Panc1 (cell line): ENCODE measurements around the gene CBX2. TPM values are rescaled to one million over a fixed set of nuclear protein-coding genes. Genes with fewer than 3 reads are reported as not detected.

Experiments
- ATAC-seq: fragments of 200-7000 bp; cut with Tn5 transposase; 2 replicates; pipeline ENCODE4 v1.9.1; 2020; ENCODE audit warnings: mild to moderate bottlenecking, moderate library complexity
- BruUV-seq: library from RNA; stranded (reverse); fragments of 400-500 nt; replicated peaks from 2 replicates; lab custom pipeline; 2021; lab: Mats Ljungman, UMichigan
- CTCF ChIA-PET: fragments of 300-600 bp; sonication (Branson Sonifier 250); formaldehyde crosslinking; loops from one replicate; lab custom pipeline; 2022; ENCODE audit warnings: antibody characterized with exemption; lab: Charles Lee
- POLR2A ChIA-PET: fragments of 300-600 bp; sonication (Branson Sonifier 250); formaldehyde crosslinking; loops from one replicate; lab custom pipeline; 2022; ENCODE audit warnings: antibody characterized with exemption; lab: Charles Lee
- DNase-seq: peaks from one replicate; pipeline ENCODE4 v3.0.0-alpha.2; 2010; ENCODE audit warnings: low read depth, low spot score
- H3K27ac ChIP-seq: 2 replicates; pipeline ENCODE4 v1.5.1; 2011; ENCODE audit warnings: mild to moderate bottlenecking, low read length, inconsistent platforms
- H3K27me3 ChIP-seq: fragments of 200-500 bp; sonication (Bioruptor generic); 2 replicates; pipeline ENCODE4 v1.6.0; 2014; ENCODE audit warnings: low read length, inconsistent platforms; ENCODE audit not compliant: control insufficient read depth, insufficient read depth
- H3K36me3 ChIP-seq: fragments of 200-500 bp; sonication (Bioruptor generic); 2 replicates; pipeline ENCODE4 v1.5.1; 2014; ENCODE audit warnings: inconsistent platforms, mild to moderate bottlenecking, low read length, moderate library complexity; ENCODE audit not compliant: control insufficient read depth, insufficient read depth
- H3K4me1 ChIP-seq: 2 replicates; pipeline ENCODE4 v1.5.1; 2011; ENCODE audit warnings: inconsistent platforms, mild to moderate bottlenecking, low read length, moderate library complexity; ENCODE audit not compliant: control insufficient read depth, insufficient read depth
- H3K4me3 ChIP-seq, 2 experiments: 2 replicates each; pipeline ENCODE4 v1.5.1; 2011 to 2012; ENCODE audit warnings: low read depth in 2 of 2, low read length in 2 of 2, mild to moderate bottlenecking in 2 of 2, inconsistent platforms in 1 of 2, moderate library complexity in 1 of 2
- H3K9me3 ChIP-seq: fragments of 200-500 bp; sonication (Bioruptor generic); 2 replicates; pipeline ENCODE4 v1.5.1; 2014; ENCODE audit warnings: low read depth, mild to moderate bottlenecking, inconsistent platforms, low read length, moderate library complexity; ENCODE audit not compliant: control insufficient read depth, insufficient read depth
- POLR2AphosphoS5 ChIP-seq: IDR thresholded peaks from 2 replicates; pipeline ENCODE4 v1.6.1; 2012; ENCODE audit warnings: mild to moderate bottlenecking, low read depth, low read length, moderate library complexity
- SIN3A ChIP-seq: IDR thresholded peaks from 2 replicates; pipeline ENCODE4 v1.6.1; 2012; ENCODE audit warnings: low read depth, mild to moderate bottlenecking, low read length, moderate library complexity, borderline replicate concordance; ENCODE audit not compliant: insufficient read depth
- TCF7L2 ChIP-seq: IDR thresholded peaks from 2 replicates; pipeline ENCODE4 v1.6.1; 2011; ENCODE audit warnings: mild to moderate bottlenecking, low read depth, low read length, inconsistent platforms
- in situ Hi-C: cut with HindIII; loops from 2 replicates; pipeline ENCODE4 v1.10.0; 2016; ENCODE audit warnings: low sequenced_read_pairs, low pct_unique_long_range_greater_than_20kb
- intact Hi-C: fragments of 100-400 bp; cut with micrococcal nuclease; formaldehyde crosslinking; loops from one replicate; pipeline ENCODE4 v1.10.0; 2022; ENCODE audit not compliant: unreplicated experiment
- total RNA-seq: library from RNA; stranded (reverse); gene quantifications from one replicate; pipeline ENCODE4 v1.2.1, GENCODE V29; 2021; ENCODE audit not compliant: unreplicated experiment
- TF ChIP-seq, protein P1 (sequence below), 2 experiments: IDR thresholded peaks; 2 replicates each; pipeline ENCODE4 v1.6.1; 2011 to 2012; ENCODE audit warnings: low read depth in 2 of 2, control low read depth in 1 of 2, low read length in 1 of 2, mild to moderate bottlenecking in 1 of 2, moderate library complexity in 1 of 2; ENCODE audit not compliant: insufficient read depth in 1 of 2
- TF ChIP-seq, protein P2 (sequence below): fragments of 450-650 bp; IDR thresholded peaks from 2 replicates; pipeline ENCODE4 v1.5.1; 2017; ENCODE audit warnings: mild to moderate bottlenecking

Gene CBX2
- total RNA-seq, 1 experiment from 2014 or later, result 9.0 TPM

DNA sequence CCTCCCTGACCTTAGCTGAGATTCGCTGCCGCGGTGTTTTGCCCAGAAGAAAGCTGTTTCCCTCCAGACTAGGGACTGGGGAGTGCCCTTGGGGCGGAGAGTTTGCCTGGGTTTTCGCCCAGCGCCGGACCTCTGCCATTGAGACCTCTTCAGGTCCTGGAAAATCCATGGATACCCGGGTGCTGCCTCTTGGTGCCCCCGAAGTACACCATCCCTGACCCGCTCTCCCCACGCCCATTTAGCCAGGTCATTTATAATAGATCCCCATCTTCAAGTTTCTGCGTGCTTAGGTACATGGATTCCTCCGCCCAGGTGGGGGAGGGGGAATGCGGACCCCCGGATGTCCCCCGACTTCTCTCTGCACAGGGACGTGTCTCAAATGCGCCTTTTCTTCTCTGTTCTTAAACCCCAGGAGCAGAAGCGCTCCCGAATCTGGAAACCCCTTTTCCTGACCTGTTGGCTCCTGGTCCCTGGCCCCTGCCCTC is 34.0 kb downstream of the CBX2 start:
- ChIA-PET CTCF (interaction anchor here (0.6 to 3.3 kb wide), 5 partner anchors 15 to 179 kb away, joined by 3 to 21 read pairs (median 4); partner anchors contain the start of gene CBX8), POLR2A (interaction anchor here (0.5 to 0.8 kb wide), 3 partner anchors 20 to 223 kb away, joined by 3 to 5 read pairs (median 3); partner anchors contain the start of gene CBX4)
- Histone ChIP-seq H3K4me3 (peak overlapping the region; percentile 36 to 46), H3K36me3 (no peaks in the 10 kb centered on the region), H3K4me1 (peaks cover 28% of the 10 kb centered on the region), H3K27ac (peak overlapping the region; percentile 78), H3K27me3 (no peaks in the 10 kb centered on the region), H3K9me3 (no peaks in the 10 kb centered on the region)
- ATAC-seq (no peak), DNase-seq (no peak)
- no peak for TF ChIP-seq SIN3A
- TF ChIP-seq, protein P1, sequence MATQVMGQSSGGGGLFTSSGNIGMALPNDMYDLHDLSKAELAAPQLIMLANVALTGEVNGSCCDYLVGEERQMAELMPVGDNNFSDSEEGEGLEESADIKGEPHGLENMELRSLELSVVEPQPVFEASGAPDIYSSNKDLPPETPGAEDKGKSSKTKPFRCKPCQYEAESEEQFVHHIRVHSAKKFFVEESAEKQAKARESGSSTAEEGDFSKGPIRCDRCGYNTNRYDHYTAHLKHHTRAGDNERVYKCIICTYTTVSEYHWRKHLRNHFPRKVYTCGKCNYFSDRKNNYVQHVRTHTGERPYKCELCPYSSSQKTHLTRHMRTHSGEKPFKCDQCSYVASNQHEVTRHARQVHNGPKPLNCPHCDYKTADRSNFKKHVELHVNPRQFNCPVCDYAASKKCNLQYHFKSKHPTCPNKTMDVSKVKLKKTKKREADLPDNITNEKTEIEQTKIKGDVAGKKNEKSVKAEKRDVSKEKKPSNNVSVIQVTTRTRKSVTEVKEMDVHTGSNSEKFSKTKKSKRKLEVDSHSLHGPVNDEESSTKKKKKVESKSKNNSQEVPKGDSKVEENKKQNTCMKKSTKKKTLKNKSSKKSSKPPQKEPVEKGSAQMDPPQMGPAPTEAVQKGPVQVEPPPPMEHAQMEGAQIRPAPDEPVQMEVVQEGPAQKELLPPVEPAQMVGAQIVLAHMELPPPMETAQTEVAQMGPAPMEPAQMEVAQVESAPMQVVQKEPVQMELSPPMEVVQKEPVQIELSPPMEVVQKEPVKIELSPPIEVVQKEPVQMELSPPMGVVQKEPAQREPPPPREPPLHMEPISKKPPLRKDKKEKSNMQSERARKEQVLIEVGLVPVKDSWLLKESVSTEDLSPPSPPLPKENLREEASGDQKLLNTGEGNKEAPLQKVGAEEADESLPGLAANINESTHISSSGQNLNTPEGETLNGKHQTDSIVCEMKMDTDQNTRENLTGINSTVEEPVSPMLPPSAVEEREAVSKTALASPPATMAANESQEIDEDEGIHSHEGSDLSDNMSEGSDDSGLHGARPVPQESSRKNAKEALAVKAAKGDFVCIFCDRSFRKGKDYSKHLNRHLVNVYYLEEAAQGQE (IDR thresholded peaks at IDR 0.05; ENCODE audit: insufficient read depth in 1 of 2, low read depth in 2 of 2, low read length in 1 of 2), result no peak
- TF ChIP-seq POLR2AphosphoS5, result no peak
- TF ChIP-seq, protein P2, sequence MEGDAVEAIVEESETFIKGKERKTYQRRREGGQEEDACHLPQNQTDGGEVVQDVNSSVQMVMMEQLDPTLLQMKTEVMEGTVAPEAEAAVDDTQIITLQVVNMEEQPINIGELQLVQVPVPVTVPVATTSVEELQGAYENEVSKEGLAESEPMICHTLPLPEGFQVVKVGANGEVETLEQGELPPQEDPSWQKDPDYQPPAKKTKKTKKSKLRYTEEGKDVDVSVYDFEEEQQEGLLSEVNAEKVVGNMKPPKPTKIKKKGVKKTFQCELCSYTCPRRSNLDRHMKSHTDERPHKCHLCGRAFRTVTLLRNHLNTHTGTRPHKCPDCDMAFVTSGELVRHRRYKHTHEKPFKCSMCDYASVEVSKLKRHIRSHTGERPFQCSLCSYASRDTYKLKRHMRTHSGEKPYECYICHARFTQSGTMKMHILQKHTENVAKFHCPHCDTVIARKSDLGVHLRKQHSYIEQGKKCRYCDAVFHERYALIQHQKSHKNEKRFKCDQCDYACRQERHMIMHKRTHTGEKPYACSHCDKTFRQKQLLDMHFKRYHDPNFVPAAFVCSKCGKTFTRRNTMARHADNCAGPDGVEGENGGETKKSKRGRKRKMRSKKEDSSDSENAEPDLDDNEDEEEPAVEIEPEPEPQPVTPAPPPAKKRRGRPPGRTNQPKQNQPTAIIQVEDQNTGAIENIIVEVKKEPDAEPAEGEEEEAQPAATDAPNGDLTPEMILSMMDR, result no peak
- no peak; the same call in 1 of the 2 replicates for TF ChIP-seq TCF7L2
- intact Hi-C loops, result no loop called here
- no TSS peak for BruUV-seq
- in situ Hi-C loops, result no loop called here

DNA sequence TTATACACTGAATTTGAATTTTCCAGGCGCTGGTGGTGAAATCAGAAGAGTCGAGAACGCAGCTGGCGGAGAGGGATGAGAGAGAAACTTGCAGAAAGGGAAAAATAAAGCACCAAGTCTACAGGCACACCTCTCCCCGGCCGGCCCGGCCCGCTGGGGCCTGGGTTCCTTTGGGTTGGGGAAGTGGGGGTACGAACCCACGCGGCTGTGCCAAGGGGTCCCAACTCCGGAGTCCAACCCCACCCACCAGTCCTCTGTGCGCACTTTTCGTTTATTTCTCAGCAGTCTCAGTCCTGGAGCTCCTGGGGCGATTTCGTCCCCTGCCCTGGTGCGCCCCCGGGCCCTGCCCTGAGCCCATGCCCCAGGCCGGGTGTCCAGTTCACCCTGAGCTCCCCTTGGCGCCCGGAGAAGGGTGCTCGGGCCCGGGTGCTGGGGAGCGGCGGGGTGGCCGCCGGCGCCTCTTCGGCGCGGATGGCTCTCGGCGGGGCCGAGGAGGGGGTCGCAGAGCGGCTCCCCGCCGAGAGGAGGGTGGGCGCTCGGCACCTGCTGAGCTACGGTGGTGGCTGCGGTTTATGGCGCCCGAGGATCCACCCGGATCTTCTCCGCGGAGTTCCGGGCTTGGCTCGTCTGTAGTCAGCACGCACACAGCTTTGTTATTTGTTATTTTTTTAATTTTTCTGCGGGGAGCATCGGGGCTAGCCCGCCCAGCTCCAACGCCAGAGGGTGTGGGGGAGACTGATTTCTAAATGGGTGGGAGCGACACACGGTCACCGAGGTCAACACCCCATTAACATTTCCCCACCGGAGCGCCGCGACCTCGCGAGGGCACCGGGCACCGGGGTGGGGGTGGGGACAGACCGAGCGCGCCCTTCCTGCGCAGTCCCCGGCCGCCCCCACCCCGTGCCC is 34.7 kb downstream of the CBX2 start:
- peaks cover 28% of the 10 kb centered on the region for H3K4me1 ChIP-seq
- intact Hi-C loops, result no loop called here
- no TSS peak for BruUV-seq
- H3K27ac ChIP-seq, result peak overlapping the region; percentile 78
- TF ChIP-seq SIN3A (no peak), TCF7L2 (no peak), POLR2AphosphoS5 (no peak)
- TF ChIP-seq, protein P2, result no peak
- TF ChIP-seq, protein P1 (IDR thresholded peaks at IDR 0.05; ENCODE audit: insufficient read depth in 1 of 2, low read depth in 2 of 2, low read length in 1 of 2), result no peak
- no peak for DNase-seq
- peak overlapping the region; percentile 43 to 46 for H3K4me3 ChIP-seq
- ChIA-PET POLR2A (interaction anchor here (0.8 kb wide), 1 partner anchor 19 kb away, joined by 3 read pairs; no protein-coding TSS in a partner anchor), CTCF (interaction anchor here (1.0 to 3.3 kb wide), 3 partner anchors 19 to 179 kb away, joined by 4 to 21 read pairs (median 6); no protein-coding TSS in a partner anchor)
- ATAC-seq, result peak; percentile 2; the same call in 1 of the 2 replicates
- in situ Hi-C loops, result no loop called here
- H3K9me3 ChIP-seq, result no peaks in the 10 kb centered on the region
- no peaks in the 10 kb centered on the region for H3K27me3 ChIP-seq
- no peaks in the 10 kb centered on the region for H3K36me3 ChIP-seq
